Cardiac fibroblast (primary cell): Measurements from ENCODE around the gene PDE10A.

Source experiments
- DNase-seq, 2 donors: peaks; one replicate each; pipeline versions ENCODE4 v3.0.0 to v3.0.0-alpha.2; 2010; ENCODE audit warnings: low read depth in 2 of 2
- H3K4me3 ChIP-seq, 2 donors: replicated peaks in 1 of 2; 1 replicate in 1 of 2; 2 replicates in 1 of 2; pipeline ENCODE4 v1.5.1; 2011; ENCODE audit warnings: low read depth in 2 of 2, low read length in 2 of 2, mild to moderate bottlenecking in 2 of 2, moderate library complexity in 1 of 2
- CTCF ChIP-seq: IDR thresholded peaks from one replicate; pipeline ENCODE4 v1.5.1; 2011; ENCODE audit warnings: low read depth, mild to moderate bottlenecking, low read length, inconsistent platforms

PDE10A gene

DNA sequence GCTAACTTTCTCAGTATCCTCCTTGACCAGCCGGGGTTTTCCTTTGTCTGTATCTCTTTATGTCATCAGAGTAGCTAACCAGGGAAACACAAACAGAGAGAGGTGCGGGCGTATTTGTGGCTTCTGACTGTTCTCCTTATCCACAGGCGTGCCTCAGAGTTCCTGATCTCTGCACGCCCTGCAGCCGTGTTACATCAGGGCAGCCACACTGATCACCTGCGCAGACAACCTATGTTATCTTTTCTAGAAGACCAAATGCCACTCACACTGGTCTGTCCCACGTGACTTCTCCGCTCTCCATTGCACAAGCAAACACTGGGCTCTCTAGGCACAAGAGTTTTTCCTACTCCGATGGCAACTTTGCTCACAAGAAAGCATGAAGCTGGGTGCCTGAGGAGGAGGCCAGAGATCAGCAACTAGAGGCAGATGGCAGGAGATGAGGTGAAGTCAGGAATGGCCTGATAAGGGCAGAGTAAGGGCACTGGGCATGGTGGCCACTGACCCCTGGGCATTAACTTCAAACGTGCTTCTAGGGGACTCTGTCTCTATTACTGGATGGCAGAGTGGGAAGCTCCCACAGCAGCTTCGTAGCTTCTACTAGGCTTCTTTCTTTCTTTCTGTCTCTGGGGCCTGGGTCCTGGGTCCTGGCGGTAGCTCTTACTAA, 4.5 kb downstream of the PDE10A start:
- TF ChIP-seq CTCF: no peak
- no peak for DNase-seq
- H3K4me3 ChIP-seq: no peak overlapping the region

DNA sequence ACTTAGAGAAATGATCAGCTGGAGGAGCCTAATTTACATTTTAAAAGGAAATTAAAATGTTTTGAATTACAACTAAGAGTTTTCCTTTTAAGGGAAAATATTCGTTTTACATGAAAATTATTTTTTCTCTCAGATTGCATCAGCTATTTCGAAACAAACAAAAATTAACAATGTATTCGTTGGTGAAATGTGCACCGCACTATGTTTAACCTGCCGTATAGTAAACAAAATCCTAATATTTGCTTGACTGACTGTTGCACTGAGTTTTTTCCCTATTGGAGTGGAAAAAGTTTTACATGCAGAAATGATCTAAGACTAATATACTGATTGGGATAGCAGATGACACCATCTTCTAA, 5.7 kb downstream of the PDE10A start:
- TF ChIP-seq CTCF: no peak
- DNase-seq: no peak
- H3K4me3 ChIP-seq: no peak overlapping the region

- DNase-seq: no peak
- H3K4me3 ChIP-seq: no peak overlapping the region
- no peak for TF ChIP-seq CTCF
These were observed 6.3 kb downstream of the PDE10A start for GRCh38 chr6:165656581-165657324.

DNA sequence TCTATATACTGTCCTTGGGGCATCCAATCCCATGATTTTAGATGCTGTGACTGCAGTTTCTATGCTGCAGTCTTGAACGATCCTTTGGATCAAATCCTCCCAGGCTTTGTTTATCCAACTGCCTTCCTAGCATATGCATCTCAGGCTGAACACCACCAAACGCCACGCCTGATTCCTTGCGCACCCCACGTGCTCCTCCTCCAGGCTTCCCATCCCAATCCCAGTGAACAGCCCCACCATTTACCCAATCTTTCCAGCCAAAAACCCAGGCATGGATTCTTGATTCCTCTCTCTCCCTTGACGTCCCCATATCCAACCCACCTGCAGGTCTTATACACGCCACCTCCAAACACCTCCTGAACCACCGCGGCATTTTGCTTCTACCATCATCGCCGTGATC, 7.8 kb downstream of the PDE10A start:
- no peak overlapping the region for H3K4me3 ChIP-seq
- no peak for TF ChIP-seq CTCF
- no peak for DNase-seq

GRCh38 chr6:165654144-165654543, 8.9 kb downstream of the PDE10A start:
- no peak overlapping the region for H3K4me3 ChIP-seq
- DNase-seq: no peak
- no peak for TF ChIP-seq CTCF

- no peak for TF ChIP-seq CTCF
- no peak for DNase-seq
- H3K4me3 ChIP-seq: no peak overlapping the region
These were observed 9.4 kb downstream of the PDE10A start for GRCh38 chr6:165653607-165654006.

DNA sequence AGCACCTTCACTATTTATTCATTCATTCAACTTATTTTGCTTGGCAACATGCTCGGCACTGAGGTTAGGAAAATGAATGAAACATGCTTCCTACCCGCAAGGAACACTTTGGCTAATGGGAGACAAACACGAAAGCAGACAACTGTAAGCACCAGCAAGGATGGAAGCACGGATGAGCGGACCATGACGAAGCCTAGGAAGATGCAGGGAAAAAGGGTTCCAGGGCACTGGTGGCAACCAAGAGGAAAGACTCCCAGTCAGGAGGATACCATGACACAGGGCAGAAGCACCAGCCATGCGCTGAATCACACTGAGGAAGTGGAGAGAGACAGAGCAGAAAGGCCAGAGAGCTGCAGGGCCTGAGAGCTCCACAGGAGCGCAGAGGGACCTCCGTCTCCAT, 9.8 kb downstream of the PDE10A start:
- peak in 1 of 2 donors; percentile 71 for DNase-seq
- peak overlapping the region in 1 of 2 donors; percentile 25 for H3K4me3 ChIP-seq
- no peak for TF ChIP-seq CTCF
